Activated naive CD8-positive, alpha-beta T cell (primary cell): Measurements from ENCODE around the gene NPTXR.

Source experiments
- H3K27ac Mint-ChIP-seq: one replicate; pipeline ENCODE4 v1.8.0; 2021; ENCODE audit warnings: mixed read lengths
- H3K27me3 Mint-ChIP-seq: one replicate; pipeline ENCODE4 v1.8.0; 2021; ENCODE audit warnings: mixed read lengths
- H3K36me3 Mint-ChIP-seq: one replicate; pipeline ENCODE4 v1.8.0; 2021; ENCODE audit warnings: mixed read lengths
- H3K4me1 Mint-ChIP-seq: one replicate; pipeline ENCODE4 v1.8.0; 2021; ENCODE audit warnings: low read depth, mixed read lengths
- H3K4me3 Mint-ChIP-seq: one replicate; pipeline ENCODE4 v1.8.0; 2021; ENCODE audit warnings: mild to moderate bottlenecking, mixed read lengths
- H3K9me3 Mint-ChIP-seq: one replicate; pipeline ENCODE4 v1.8.0; 2021; ENCODE audit warnings: low read depth, mixed read lengths

The NPTXR gene

GRCh38 chr22:38872172-38872830 is 28.5 kb upstream of the NPTXR start, which contains the start of gene CBX6:
CBX6 (minus strand) TSS chr22:38872216; CDS start chr22:38872190, 26 bp downstream.
- Mint-ChIP-seq H3K27me3 (no peaks in the 10 kb centered on the region), H3K4me3 (peak within 1 kb of the TSS; percentile 93), H3K4me1 (peaks cover 61% of the 10 kb centered on the region), H3K9me3 (no peaks in the 10 kb centered on the region), H3K27ac (peak within 1 kb of the TSS; percentile 93), H3K36me3 (no peaks in the 10 kb centered on the region)

GRCh38 chr22:38871360-38872171 is 27.7 kb upstream of the NPTXR start:
- no peaks in the 10 kb centered on the region for H3K36me3 Mint-ChIP-seq
- H3K9me3 Mint-ChIP-seq = no peaks in the 10 kb centered on the region
- peaks cover 60% of the 10 kb centered on the region for H3K4me1 Mint-ChIP-seq
- peak overlapping the region; percentile 93 for H3K4me3 Mint-ChIP-seq
- H3K27ac Mint-ChIP-seq = peak overlapping the region; percentile 93
- no peaks in the 10 kb centered on the region for H3K27me3 Mint-ChIP-seq

DNA sequence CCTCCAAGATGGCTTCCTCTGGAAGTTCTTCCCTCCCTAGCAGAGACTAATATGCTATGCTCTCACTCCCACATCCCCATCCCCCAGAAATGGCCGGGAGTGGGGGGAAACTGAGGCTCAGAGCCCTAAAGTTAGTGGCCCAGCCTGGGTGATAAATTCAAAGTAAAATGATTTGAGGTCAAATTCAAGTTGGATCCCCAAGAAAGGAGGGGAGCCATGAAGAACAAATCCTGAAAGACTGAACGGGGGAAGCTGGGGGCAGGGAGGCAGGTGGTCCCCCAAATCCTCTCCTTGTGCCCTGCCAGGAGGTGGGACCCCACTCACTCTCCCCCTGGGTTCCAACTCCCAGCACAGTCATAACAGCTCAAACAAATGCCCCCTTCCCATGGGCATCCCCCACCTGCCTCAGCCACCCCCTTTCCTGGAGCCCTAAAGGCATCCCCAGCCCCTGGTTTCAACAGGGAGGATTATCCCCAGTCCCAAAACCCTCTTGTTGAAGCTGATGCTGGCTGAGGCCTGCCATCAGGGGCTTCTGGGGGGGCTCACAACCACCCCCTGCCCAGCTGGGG is 27.0 kb upstream of the NPTXR start:
- no peaks in the 10 kb centered on the region for H3K9me3 Mint-ChIP-seq
- no peaks in the 10 kb centered on the region for H3K27me3 Mint-ChIP-seq
- H3K4me1 Mint-ChIP-seq = peaks cover 54% of the 10 kb centered on the region
- peak overlapping the region; percentile 93 for H3K27ac Mint-ChIP-seq
- peak overlapping the region; percentile 93 for H3K4me3 Mint-ChIP-seq
- H3K36me3 Mint-ChIP-seq = no peaks in the 10 kb centered on the region

DNA sequence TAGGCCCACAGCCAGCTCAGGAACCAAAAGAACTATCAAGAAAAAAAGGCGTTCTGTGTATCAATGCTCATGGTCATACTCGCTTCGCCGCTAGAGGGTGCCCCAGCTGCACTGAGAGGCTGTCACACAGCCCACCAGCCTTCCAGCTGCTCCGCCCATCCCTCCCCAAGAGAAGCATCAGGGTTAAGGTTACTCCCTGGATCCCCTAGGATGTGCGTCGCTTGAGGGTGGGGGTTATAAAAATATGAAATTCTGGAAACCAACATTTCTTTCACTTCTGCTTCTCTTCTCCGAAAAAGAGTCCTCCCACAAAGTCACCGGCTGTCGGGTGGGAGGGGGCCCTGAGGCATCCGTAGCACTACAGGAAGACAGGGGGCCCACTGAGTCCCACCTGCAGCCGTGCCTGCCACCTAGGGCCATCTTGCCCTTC is 26.5 kb upstream of the NPTXR start:
- peaks cover 51% of the 10 kb centered on the region for H3K4me1 Mint-ChIP-seq
- H3K36me3 Mint-ChIP-seq = no peaks in the 10 kb centered on the region
- peak overlapping the region; percentile 93 for H3K27ac Mint-ChIP-seq
- H3K9me3 Mint-ChIP-seq = no peaks in the 10 kb centered on the region
- peak overlapping the region; percentile 93 for H3K4me3 Mint-ChIP-seq
- no peaks in the 10 kb centered on the region for H3K27me3 Mint-ChIP-seq

DNA sequence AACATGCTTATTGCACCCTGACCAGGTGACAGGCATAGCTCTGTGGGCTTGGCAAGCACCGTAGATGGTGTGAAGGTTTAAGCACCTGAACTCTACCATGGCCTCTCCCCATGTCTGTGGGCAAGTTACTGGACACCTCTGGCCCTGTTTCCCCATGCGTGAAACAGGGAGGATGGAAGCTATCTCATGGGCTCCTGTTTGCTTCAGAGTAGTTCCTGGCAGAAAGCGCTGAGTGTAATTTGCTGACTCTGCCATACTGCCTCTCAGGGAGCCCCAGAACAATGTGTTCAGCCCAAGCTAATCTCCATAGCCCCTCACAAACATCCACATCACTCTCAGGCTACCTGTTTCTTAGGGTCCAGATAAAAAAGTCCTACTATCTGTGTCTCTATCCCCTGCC is 25.8 kb upstream of the NPTXR start:
- Mint-ChIP-seq H3K4me1 (peaks cover 45% of the 10 kb centered on the region), H3K4me3 (peak overlapping the region; percentile 93), H3K36me3 (no peaks in the 10 kb centered on the region), H3K27ac (no peak overlapping the region), H3K27me3 (no peaks in the 10 kb centered on the region), H3K9me3 (no peaks in the 10 kb centered on the region)

GRCh38 chr22:38868886-38869381 is 25.1 kb upstream of the NPTXR start:
- Mint-ChIP-seq H3K9me3 (no peaks in the 10 kb centered on the region), H3K36me3 (no peaks in the 10 kb centered on the region), H3K27me3 (no peaks in the 10 kb centered on the region), H3K4me1 (peaks cover 40% of the 10 kb centered on the region), H3K27ac (peak overlapping the region; percentile 86), H3K4me3 (peak overlapping the region; percentile 54)

DNA sequence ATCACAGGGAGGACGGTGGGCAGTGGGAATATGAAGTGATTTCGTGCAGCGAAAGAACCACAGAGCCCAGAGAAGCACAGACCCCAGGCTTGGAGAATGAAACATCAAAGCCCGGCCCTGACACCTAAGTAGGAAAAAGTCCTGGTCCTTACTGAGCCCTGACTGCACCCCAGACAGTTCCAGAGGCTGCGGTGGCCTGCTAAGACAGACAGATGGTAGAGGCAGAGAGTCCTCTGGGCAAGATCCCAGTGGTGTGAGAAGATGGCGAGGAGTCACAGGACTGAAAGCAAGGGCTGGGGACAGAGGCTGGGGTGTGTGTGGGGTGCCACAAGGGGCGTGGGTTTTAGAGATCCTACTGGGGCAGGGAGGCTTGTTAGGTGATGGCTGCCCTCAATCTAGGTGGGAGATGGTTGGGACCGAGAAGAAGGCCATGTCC is 24.5 kb upstream of the NPTXR start:
- Mint-ChIP-seq H3K4me3 (peak overlapping the region; percentile 54), H3K27ac (peak overlapping the region; percentile 86), H3K9me3 (no peaks in the 10 kb centered on the region), H3K4me1 (peaks cover 34% of the 10 kb centered on the region), H3K27me3 (no peaks in the 10 kb centered on the region), H3K36me3 (no peaks in the 10 kb centered on the region)

DNA sequence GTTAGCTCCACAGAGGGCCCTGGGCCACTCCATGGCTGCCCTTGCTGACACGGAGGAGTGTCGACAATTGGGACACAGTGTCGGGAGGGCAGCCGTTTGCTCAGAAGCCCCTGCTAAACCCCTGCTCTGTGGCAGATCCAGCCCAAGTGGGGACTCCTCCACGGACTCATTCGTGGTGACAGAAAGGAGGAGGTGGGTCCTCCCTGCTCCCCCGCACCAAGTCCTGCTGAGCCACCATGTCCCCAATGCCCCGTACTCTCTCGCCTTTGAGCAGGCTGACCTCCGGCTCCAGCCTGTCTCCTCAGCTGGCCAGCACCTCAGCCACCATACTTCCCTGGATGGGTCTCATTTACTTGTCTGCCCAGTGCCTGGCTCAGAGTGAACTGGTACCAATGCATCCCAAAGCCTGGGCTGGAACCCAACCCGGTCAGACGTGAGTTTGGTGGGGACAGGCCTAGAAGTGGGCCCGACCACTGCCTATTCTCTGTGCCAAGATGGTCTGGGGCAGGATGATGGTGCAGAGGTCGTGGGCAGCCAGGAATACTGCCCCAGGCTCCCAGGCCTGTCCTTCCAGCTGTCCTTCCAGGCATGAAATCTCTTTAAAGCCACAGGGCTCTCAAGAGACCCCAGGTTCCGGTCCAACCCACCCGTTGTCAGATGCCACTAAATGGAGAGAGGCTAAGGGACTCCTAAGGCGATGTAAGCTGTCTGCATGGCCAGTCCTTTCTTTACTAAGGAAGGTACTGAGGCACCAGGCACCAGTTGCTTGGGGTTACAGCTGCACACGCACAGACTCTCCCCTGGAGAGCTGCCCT is 23.9 kb upstream of the NPTXR start:
- Mint-ChIP-seq H3K4me1 (peaks cover 32% of the 10 kb centered on the region), H3K27me3 (no peaks in the 10 kb centered on the region), H3K4me3 (no peak overlapping the region), H3K9me3 (no peaks in the 10 kb centered on the region), H3K27ac (no peak overlapping the region), H3K36me3 (no peaks in the 10 kb centered on the region)

DNA sequence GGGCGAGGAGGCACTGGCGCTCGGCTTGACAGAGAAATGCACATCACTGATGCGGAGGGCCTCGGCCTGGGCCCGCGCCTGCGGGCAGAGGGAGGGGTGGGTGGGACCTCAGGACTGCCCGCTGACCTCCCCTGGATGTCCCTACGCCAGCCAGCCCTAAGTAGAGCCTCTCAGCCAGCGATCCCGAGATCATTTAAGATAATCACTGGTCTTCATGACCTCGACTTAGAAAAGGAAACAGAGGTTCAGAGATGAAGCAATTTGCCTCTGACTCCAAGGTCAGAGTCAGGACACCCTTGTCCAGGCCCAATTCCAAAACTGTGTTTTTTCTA is 23.3 kb upstream of the NPTXR start:
- Mint-ChIP-seq H3K4me3 (no peak overlapping the region), H3K27ac (no peak overlapping the region), H3K9me3 (no peaks in the 10 kb centered on the region), H3K4me1 (peaks cover 30% of the 10 kb centered on the region), H3K27me3 (no peaks in the 10 kb centered on the region), H3K36me3 (no peaks in the 10 kb centered on the region)

DNA sequence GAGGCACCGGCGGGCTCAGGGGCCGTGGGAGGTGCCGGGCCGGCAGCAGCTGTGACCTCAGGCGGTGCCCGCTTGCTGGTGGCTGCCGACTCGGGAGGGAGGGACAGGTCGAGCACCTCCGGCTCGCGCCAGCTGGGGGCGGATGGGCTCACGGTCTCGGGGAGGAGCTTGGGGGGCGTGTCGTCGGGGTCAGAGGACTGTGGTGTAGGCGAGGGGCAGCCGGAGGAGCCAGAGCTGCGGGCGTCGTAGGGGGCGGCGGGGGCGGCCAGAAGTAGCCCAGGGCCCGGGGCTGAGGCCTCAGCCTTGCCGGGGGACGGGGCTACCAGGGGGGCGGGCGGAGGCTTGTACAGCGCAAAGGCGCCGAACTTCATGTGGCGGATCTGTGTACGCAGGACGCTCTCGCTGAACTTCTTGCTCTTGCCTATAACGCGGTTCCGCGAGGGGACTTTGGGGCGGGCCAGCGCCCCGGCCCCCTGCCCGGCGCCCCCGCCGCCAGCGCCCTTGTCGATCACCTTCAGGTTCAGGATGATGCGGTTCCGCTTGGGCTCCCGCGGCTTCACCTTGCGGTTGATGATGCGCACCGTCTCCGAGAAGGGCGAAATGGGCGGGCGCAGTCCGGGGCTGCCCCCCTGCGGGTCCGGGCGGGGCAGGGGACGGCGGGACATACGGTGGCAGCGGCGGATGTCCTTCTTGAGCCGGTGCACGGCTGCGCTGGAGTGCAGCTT is 22.7 kb upstream of the NPTXR start:
- Mint-ChIP-seq H3K9me3 (no peaks in the 10 kb centered on the region), H3K27me3 (no peaks in the 10 kb centered on the region), H3K36me3 (no peaks in the 10 kb centered on the region), H3K27ac (no peak overlapping the region), H3K4me3 (no peak overlapping the region), H3K4me1 (peaks cover 30% of the 10 kb centered on the region)

GRCh38 chr22:38866024-38866398 is 22.2 kb upstream of the NPTXR start:
- Mint-ChIP-seq H3K9me3 (no peaks in the 10 kb centered on the region), H3K36me3 (no peaks in the 10 kb centered on the region), H3K27me3 (no peaks in the 10 kb centered on the region), H3K27ac (no peak overlapping the region), H3K4me1 (peaks cover 30% of the 10 kb centered on the region), H3K4me3 (no peak overlapping the region)

DNA sequence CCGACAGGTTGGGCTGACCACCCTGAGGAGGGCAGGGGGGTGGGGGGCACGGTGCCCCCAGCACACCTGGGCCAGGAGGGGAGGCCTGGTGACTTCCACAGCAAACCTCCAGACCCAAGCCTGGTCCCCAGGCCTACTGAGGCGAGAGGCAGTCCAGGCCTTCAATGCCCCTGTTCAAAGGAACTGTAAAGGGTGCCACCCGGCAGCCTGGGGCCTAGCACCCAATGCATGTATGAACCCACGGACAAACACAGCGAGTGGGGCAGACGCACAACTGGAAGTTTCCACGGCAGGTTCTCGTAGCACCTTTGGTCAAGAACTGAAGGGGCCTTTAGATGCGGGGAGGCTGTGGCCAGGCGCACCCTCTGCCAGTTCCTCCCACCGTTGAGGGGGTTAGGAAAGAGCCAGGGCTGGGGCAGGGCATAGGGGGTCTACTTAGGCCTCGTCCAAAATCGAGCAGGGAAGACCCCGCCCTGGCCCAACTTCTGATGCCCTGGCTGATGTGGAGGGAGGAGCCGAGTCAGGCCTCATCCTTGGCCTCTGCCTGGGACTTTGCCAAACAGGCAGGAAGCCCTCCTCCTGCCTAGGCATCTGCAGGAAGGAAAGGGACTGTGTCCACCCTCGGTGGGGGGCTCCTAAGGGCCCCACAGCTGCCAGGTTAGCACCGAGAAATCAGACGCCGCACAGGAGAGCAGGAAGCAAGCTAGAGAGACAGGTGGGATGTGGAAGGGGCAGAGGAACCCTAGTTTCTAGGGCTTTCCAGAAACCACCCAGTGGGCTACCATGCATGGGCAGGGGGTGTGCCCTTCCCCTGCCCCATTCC is 21.6 kb upstream of the NPTXR start:
- Mint-ChIP-seq H3K4me3 (no peak overlapping the region), H3K36me3 (no peaks in the 10 kb centered on the region), H3K27ac (no peak overlapping the region), H3K4me1 (peaks cover 29% of the 10 kb centered on the region), H3K9me3 (no peaks in the 10 kb centered on the region), H3K27me3 (no peaks in the 10 kb centered on the region)

GRCh38 chr22:38864361-38865191 is 20.7 kb upstream of the NPTXR start:
- Mint-ChIP-seq H3K4me1 (peaks cover 22% of the 10 kb centered on the region), H3K4me3 (no peak overlapping the region), H3K9me3 (no peaks in the 10 kb centered on the region), H3K27ac (no peak overlapping the region), H3K27me3 (no peaks in the 10 kb centered on the region), H3K36me3 (no peaks in the 10 kb centered on the region)
